ENCODE data around the gene ASB1.
"Not testable (repeated sequence)": the region's sequence is repeated elsewhere in the genome, so short reads cannot be mapped to it uniquely, and the experiment has no call there.

The ASB1 gene

DNA sequence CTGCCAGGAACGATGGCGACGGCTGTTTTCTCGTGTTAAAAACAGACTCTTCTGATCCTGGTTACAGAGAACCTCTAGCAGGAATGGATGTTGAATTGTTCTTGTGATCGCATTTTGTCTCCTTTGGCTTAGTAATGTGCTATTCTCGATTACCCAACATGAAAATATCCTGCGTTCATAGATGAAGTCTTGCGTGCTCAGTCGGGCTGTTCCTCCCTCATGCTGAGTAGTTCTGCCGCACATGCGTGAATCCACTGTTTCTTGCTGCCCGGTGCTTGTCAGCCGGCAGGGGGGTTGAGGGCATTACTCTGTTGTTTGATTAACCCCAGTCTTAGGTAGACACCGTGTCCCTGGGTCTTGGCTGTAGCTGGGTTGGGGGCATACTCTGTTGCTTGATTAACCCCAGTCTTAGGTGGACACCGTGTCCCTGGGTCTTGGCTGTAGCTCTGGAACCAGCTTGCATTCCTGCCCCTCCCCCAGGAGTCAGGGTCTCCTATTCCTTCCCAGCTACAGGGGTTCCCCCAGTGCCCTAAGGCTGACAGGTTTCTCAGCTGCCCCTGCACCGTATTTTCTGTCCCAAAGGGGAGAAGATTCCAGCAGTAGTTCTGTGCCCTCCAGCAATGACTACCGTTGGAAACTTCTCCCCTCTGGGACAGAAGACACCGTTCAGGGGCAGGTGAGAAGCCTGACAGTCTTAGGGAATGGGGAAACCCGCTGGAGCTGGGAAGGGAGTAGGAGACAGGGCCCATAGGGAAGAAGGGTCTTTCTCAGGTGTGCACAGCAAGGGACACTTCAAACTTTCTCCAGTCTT, 22.1 kb upstream of the ASB1 start:
- no peak for FAIRE-seq
- DNase-seq (ENCODE audit: low spot score): no peak

DNA sequence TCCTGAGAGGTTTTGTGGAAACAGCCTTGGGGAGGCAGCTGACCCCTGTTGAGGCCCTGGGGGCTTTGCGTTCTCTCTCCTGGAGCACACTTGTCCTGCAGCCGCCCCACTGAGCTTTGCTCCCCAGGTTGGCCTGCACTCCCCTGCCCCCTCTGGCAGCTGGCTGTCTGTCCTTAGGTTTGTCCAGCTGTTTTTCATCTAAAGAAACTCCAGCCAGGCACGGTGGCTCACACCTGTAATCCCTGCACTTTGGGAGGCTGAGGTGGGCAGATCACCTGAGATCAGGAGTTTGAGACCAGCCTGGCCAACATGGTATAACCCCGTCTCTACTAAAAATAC, 21.5 kb upstream of the ASB1 start:
- DNase-seq (ENCODE audit: low spot score); FAIRE-seq: not testable (repeated sequence)

DNA sequence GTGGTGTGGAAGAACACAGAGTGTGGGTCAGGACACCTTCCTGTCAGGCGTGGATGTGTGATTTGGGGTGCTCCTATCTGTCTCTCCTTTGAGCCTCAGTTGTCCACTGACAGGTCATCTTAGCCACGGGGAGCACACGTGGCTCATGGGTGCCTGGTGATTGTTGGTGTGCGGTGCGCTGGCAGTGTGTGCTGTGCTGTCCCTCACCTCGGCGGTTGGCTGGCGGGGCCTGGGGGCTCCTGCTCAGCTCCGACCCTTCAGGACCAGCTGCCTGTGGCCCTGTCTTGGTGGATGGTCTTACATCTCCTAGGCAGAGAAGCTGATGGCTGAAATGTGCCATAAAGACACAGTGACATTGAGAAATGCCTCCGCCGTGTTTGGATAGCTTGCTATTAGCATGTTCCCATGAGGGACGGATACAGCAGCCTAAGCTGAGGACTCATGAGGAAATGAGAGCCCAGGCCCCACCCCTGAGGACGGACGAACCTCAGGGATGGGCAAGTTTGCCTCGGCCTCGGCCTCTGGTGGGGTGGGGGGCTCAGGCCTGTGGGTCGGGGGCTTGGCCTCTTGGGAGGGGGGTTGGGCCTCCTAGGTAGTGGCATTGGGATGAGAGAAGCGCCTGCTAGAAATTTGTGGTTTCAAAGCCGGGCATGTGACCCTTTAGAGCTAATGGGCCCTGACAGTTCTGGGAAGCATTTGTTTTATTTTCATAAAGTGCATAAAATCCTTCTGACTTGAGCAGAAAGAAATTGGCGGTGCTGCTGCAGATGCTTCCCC, 20.3 kb upstream of the ASB1 start:
- DNase-seq (ENCODE audit: low spot score) (no peak), FAIRE-seq (no peak)

DNA sequence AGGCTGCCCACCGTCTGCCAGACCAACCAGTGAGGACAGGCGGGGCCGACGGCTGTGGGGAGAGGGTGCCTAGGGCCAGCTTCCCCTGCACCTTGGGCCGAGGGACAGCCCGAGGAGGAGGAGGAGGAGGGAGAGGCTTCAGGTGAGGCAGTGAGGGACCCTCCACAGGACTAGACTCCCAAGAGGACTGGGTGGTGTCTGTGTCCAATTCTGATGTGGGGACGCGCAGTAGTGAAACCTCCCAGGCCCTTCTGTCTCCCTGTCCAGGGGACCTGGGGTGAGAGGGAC, 19.8 kb upstream of the ASB1 start:
- FAIRE-seq (no peak), DNase-seq (ENCODE audit: low spot score) (no peak)

GRCh38 chr2:238407566-238407965, 19.2 kb upstream of the ASB1 start:
- FAIRE-seq (no peak), DNase-seq (ENCODE audit: low spot score) (no peak)

- DNase-seq (ENCODE audit: low spot score) (no peak), FAIRE-seq (no peak)
These were observed 17.9 kb upstream of the ASB1 start for GRCh38 chr2:238408615-238409340.

GRCh38 chr2:238409341-238410199, 17.2 kb upstream of the ASB1 start:
- no peak for DNase-seq (ENCODE audit: low spot score)
- FAIRE-seq: no peak

- no peak for DNase-seq (ENCODE audit: low spot score)
- no peak for FAIRE-seq
These were observed 14.5 kb upstream of the ASB1 start for GRCh38 chr2:238412067-238412767.

- FAIRE-seq (no peak), DNase-seq (ENCODE audit: low spot score) (no peak)
These were observed 13.4 kb upstream of the ASB1 start for GRCh38 chr2:238413368-238413767.

DNA sequence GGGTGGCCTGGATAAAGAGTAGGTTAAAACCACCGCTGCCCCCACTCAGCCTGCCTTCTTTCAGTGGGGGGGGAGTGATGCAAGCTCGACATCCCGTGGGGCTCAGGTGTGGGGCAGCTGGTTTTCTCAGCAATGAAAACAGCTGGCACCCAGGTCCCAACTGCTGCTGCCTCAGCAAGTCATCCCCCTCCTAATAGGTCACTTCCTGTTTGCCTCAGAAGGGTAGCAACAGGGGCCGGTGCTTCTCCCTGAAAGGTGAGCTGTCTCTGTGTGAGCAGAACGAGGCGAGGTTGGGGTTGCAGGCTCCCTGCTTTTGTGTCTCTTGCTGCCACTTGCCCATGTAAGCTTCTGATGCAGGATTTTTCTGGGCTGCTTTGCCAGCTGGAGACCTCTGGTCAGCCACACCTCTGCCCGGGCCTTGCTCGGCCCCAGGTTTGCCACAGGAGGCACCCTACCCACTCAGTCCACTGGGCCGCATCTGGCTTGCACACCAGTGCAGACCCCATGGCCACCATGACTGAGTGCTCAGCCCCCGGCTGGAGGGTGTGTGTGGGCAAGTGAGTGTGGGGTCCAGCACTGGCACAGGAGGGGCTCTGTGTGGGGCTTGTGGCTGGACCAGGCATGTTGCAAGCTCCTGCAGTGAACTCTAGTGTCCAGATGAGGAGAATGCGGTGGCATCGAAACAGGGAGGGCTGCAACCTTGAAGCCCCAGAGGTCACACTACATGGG, 11.5 kb upstream of the ASB1 start:
- FAIRE-seq: no peak
- DNase-seq (ENCODE audit: low spot score): no peak

DNA sequence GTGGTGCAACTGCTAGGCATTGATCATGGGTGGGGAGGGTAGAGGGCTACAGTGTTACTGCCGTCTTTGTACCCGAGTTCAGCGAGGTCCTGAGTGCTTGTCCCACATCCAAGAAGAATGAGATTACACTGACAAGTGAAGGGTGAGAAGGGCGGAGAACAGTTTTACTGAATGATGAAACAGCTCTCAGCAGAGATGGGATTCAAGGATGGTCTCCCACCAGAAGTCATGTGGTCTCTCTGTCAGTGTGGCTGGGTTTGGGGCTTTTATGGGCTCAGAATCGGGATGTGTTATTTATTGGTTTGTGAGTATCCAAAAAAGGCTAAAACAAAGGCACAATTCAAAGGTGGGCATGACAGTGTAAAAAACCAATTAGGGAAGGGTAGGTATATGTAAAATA, 10.8 kb upstream of the ASB1 start:
- no peak for FAIRE-seq
- DNase-seq (ENCODE audit: low spot score): no peak

DNA sequence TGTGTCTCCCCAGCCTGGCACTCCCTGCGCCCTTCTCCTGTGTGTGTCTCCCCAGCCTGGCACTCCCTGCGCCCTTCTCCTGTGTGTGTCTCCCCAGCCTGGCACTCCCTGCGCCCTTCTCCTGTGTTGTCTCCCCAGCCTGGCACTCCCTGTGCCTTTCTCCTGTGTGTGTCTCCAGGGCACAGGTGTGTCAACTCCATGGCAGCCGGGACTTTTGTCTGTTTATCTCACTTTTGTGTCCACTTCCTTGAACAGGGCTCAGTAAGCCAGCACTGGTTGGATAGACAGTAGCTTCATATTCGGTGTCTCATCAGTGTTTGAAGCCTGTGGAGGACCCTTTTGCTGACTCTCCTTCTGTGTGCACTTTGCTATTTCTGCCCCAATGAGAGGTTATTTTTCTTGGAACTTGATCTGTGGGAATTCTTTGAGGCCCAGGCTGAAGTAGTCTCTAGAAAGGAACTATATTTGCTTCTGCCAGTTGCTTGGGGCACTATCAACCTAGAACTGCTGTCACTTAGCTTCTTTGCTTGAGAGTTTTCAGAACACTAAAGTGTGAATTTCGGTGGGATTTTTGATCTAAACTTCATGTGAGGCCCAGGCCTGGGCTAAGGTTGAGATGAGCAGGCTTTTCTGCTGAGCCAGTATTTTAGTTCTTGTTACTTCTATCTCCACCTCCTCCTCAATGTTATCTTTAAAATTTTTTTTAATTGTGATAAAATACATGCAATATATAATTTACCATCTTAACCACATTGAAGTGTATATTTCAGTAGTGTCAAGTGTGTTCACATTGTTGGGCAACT, 8.3 kb upstream of the ASB1 start:
- FAIRE-seq: no peak
- DNase-seq (ENCODE audit: low spot score): no peak

DNA sequence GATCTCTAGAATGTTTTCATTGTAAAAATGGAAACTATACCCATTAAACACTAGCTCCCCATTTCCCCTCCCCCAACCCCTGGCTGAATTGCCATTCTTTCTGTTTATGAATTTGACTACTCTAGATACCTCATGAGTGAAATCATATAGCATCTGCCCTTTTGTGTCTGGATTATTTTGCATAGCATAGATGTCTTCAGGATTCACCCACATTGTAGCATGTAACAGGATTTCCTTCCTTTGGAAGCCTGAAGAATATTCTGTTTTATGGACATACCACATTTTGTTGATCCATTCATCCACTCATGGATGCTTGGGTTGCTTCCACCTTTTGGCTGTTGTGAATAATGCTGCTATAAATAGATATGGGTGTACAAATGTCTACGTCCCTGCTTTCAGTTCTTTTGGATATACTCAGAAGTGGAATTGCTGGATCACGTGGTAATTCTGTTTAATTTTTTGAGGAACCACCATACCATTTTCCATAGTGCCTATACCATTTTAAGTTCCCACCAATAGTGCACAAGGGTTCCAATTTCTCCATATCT, 7.7 kb upstream of the ASB1 start:
- DNase-seq (ENCODE audit: low spot score) (no peak), FAIRE-seq (no peak)

DNA sequence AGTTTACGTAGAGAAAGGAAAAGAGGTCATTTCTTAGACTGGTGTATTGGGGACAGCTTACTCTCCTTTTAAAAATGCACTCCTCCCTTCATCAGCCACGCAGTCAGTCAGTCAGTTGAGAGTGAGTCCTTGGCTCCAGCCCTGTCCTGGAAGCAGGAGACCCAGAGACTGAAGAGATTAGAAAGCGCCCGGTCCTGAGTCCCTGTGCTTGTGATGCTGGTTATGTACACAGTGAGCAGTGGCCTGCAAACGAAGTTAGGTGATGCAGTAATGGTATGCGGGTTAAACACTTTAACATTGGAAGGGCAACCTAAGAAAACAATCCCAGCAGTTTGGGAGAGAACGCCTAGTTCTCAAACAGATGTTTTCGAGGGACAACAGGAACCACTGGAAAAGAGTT, 6.3 kb upstream of the ASB1 start:
- DNase-seq (ENCODE audit: low spot score) (no peak), FAIRE-seq (no peak)

DNA sequence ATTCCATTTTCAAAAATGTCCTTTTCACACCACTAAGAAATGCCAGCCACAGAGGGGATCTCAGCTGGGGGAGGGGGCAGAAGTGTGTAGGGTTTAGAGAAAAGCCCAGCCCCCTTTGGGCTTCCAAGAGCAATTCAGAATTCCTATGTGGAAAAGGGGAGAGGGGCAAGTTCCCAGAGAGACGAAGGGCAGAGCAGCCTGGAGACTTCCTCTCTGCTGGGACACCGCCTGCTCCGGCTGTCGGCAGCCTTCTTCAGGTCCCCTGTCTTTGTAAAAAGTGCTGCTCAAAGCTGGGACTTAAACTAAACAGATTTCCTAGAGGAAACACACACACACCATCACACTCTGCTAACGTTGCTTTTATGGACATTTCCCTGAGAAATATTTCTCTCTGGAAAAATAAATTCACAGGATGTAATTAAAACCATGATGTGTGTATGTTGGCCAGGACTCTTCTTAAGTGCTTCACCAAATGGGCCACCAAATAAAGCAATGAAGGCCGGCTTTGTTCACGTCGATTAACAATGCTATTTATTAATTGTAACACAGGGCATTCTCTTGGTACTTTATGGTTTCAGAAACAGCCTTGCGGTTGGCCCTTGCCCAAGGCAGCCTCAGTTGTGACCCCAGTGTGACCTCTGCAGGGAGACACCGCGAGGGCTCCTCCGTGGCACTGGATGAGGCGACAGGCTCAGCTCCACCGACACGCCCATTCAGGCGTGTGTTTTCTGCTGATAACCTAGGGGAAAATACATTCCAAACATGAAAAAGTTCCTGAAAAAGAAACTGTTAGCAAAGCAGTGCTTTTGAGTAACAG, 5.6 kb upstream of the ASB1 start:
- FAIRE-seq: no peak
- DNase-seq (ENCODE audit: low spot score): no peak

GRCh38 chr2:238421695-238422035, 5.1 kb upstream of the ASB1 start:
- no peak for FAIRE-seq
- DNase-seq (ENCODE audit: low spot score): no peak

DNA sequence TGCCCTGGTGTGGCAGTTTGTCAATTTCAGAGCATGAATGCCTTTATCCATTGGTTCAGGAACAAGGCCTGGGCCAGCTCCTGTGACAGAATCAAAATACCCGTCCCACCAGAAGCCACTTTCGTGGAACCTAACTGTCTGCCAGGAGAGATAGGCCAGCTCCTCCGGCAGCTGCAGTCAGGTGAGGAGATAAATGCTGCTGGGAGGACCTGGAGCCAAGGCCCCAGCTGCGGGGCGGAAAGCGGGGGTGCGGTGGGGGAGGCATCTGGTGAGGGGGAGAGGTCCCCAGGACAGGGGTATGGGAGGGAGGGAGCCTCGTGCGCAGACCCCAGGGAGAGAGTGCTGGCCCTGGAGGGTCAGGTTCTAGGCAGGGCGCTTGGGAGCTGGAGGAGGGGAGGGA, 4.4 kb upstream of the ASB1 start:
- FAIRE-seq (no peak), DNase-seq (ENCODE audit: low spot score) (no peak)

DNA sequence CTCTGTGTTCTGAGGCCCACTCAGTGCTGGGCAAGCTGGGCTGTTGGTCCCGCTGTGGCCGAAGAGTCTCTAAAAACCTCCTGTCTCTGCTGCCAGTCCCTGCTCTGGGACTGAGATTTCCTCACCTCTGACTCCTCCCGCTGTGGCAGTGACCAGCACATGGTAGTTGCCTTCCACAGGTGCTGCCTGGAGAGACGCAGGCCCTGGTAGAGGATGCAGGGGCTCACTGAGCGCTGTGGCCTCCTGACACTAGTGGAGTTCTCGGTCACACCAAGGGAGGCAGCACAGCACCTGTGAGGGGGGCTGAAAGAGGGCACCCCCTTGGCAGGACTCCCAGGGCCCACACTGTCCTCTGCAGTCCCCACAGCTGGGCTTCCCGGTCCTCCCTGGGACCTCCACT, 3.8 kb upstream of the ASB1 start:
- DNase-seq (ENCODE audit: low spot score): no peak
- no peak for FAIRE-seq

Data from RCC 7860 (cell line).